Measurements from ENCODE around the gene TMEM40.

Gene TMEM40

GRCh38 chr3:12737833-12738232 is 21.2 kb downstream of the TMEM40 start:
- no peak for ATAC-seq (ENCODE audit: insufficient read depth, low read depth)
- no peak for TF ChIP-seq EZH2 (IDR thresholded peaks at IDR 0.05; ENCODE audit: borderline replicate concordance, low read depth, low read length, severe bottlenecking)
- Histone ChIP-seq H3K9ac (ENCODE audit: low read depth, low read length) (no peak overlapping the region), H2AFZ (ENCODE audit: low read depth, low read length) (no peak overlapping the region), H3K4me2 (ENCODE audit: insufficient read depth, low read length) (no peak overlapping the region), H3K27ac (ENCODE audit: low read length) (no peak overlapping the region), H3K27me3 (ENCODE audit: insufficient read depth, low read length, poor library complexity) (peaks cover 7% of the 10 kb centered on the region), H3K9me3 (ENCODE audit: insufficient read depth, low read length, severe bottlenecking) (no peaks in the 10 kb centered on the region), H3K79me2 (ENCODE audit: insufficient read depth, low read length) (no peaks in the 10 kb centered on the region), H3K36me3 (ENCODE audit: insufficient read depth, low read length) (no peaks in the 10 kb centered on the region), H4K20me1 (ENCODE audit: insufficient read depth, low read length) (no peaks in the 10 kb centered on the region), H3K4me1 (ENCODE audit: insufficient read depth, low read length) (no peaks in the 10 kb centered on the region), H3K4me3 (ENCODE audit: low read depth in 1 of 2, low read length in 2 of 2) (no peak overlapping the region)
- no peak for DNase-seq

GRCh38 chr3:12737319-12737718 is 21.7 kb downstream of the TMEM40 start:
- no peaks in the 10 kb centered on the region for H3K79me2 ChIP-seq (ENCODE audit: insufficient read depth, low read length)
- no peak overlapping the region for H3K27ac ChIP-seq (ENCODE audit: low read length)
- H3K9ac ChIP-seq (ENCODE audit: low read depth, low read length) = no peak overlapping the region
- no peaks in the 10 kb centered on the region for H4K20me1 ChIP-seq (ENCODE audit: insufficient read depth, low read length)
- H3K4me1 ChIP-seq (ENCODE audit: insufficient read depth, low read length) = no peaks in the 10 kb centered on the region
- no peak for DNase-seq
- H3K4me3 ChIP-seq (ENCODE audit: low read depth in 1 of 2, low read length in 2 of 2) = no peak overlapping the region
- H3K4me2 ChIP-seq (ENCODE audit: insufficient read depth, low read length) = no peak overlapping the region
- no peak overlapping the region for H2AFZ ChIP-seq (ENCODE audit: low read depth, low read length)
- no peak for TF ChIP-seq CTCF (IDR thresholded peaks at IDR 0.05; ENCODE audit: borderline replicate concordance, extremely low read depth, low read length, poor library complexity, severe bottlenecking)
- TF ChIP-seq EZH2 (IDR thresholded peaks at IDR 0.05; ENCODE audit: borderline replicate concordance, low read depth, low read length, severe bottlenecking) = no peak
- no peaks in the 10 kb centered on the region for H3K9me3 ChIP-seq (ENCODE audit: insufficient read depth, low read length, severe bottlenecking)
- peaks cover 7% of the 10 kb centered on the region for H3K27me3 ChIP-seq (ENCODE audit: insufficient read depth, low read length, poor library complexity)
- no peaks in the 10 kb centered on the region for H3K36me3 ChIP-seq (ENCODE audit: insufficient read depth, low read length)
- no peak for ATAC-seq (ENCODE audit: insufficient read depth, low read depth)

- Histone ChIP-seq H3K4me2 (ENCODE audit: insufficient read depth, low read length) (no peak overlapping the region), H3K4me3 (ENCODE audit: low read depth in 1 of 2, low read length in 2 of 2) (no peak overlapping the region), H3K27me3 (ENCODE audit: insufficient read depth, low read length, poor library complexity) (no peaks in the 10 kb centered on the region), H3K79me2 (ENCODE audit: insufficient read depth, low read length) (no peaks in the 10 kb centered on the region), H3K9ac (ENCODE audit: low read depth, low read length) (no peak overlapping the region), H3K36me3 (ENCODE audit: insufficient read depth, low read length) (no peaks in the 10 kb centered on the region), H2AFZ (ENCODE audit: low read depth, low read length) (no peak overlapping the region), H3K4me1 (ENCODE audit: insufficient read depth, low read length) (no peaks in the 10 kb centered on the region), H3K9me3 (ENCODE audit: insufficient read depth, low read length, severe bottlenecking) (no peaks in the 10 kb centered on the region), H3K27ac (ENCODE audit: low read length) (no peak overlapping the region), H4K20me1 (ENCODE audit: insufficient read depth, low read length) (no peaks in the 10 kb centered on the region)
- no peak for TF ChIP-seq EZH2 (IDR thresholded peaks at IDR 0.05; ENCODE audit: borderline replicate concordance, low read depth, low read length, severe bottlenecking)
- no peak for TF ChIP-seq CTCF (IDR thresholded peaks at IDR 0.05; ENCODE audit: borderline replicate concordance, extremely low read depth, low read length, poor library complexity, severe bottlenecking)
- no peak for DNase-seq
- ATAC-seq (ENCODE audit: insufficient read depth, low read depth) = no peak
Observed at GRCh38 chr3:12734960-12735359, 24.1 kb downstream of the TMEM40 start.

GRCh38 chr3:12733566-12733965 is 25.5 kb downstream of the TMEM40 start:
- Histone ChIP-seq H3K4me3 (ENCODE audit: low read depth in 1 of 2, low read length in 2 of 2) (no peak overlapping the region), H3K4me2 (ENCODE audit: insufficient read depth, low read length) (no peak overlapping the region), H3K27ac (ENCODE audit: low read length) (no peak overlapping the region), H3K27me3 (ENCODE audit: insufficient read depth, low read length, poor library complexity) (no peaks in the 10 kb centered on the region), H3K9me3 (ENCODE audit: insufficient read depth, low read length, severe bottlenecking) (no peaks in the 10 kb centered on the region), H3K36me3 (ENCODE audit: insufficient read depth, low read length) (no peaks in the 10 kb centered on the region), H3K4me1 (ENCODE audit: insufficient read depth, low read length) (no peaks in the 10 kb centered on the region), H3K9ac (ENCODE audit: low read depth, low read length) (no peak overlapping the region), H3K79me2 (ENCODE audit: insufficient read depth, low read length) (no peaks in the 10 kb centered on the region), H4K20me1 (ENCODE audit: insufficient read depth, low read length) (no peaks in the 10 kb centered on the region), H2AFZ (ENCODE audit: low read depth, low read length) (no peak overlapping the region)
- ATAC-seq (ENCODE audit: insufficient read depth, low read depth) (no peak), DNase-seq (no peak)
- no peak for TF ChIP-seq CTCF (IDR thresholded peaks at IDR 0.05; ENCODE audit: borderline replicate concordance, extremely low read depth, low read length, poor library complexity, severe bottlenecking)
